K562 (cell line): ENCODE measurements around the gene EQTN. TPM values are rescaled to one million over a fixed set of nuclear protein-coding genes. Genes with fewer than 3 reads are reported as not detected.

Experiments used
- ATAC-seq: fragments of 200-7000 bp; cut with Tn5 transposase; 3 replicates; pipeline ENCODE4 v1.9.1; 2020; ENCODE audit warnings: moderate library complexity
- BruUV-seq: library from RNA; stranded (reverse); fragments of 400-500 nt; replicated peaks from 2 replicates; lab custom pipeline; 2021; lab: Mats Ljungman, UMichigan
- CTCF ChIA-PET: fragments of 300-600 bp; formaldehyde crosslinking; extraction: SDS; loops from one replicate; lab custom pipeline; 2021; ENCODE audit warnings: low intra/inter-chr PET ratio; lab: Yijun Ruan, JAX
- POLR2A ChIA-PET: fragments of 300-600, 350-650 bp; sonication (Branson Sonifier 250); formaldehyde crosslinking; extraction: SDS; loops from one replicate; lab custom pipeline; 2021; ENCODE audit warnings: antibody characterized with exemption, inconsistent platforms; lab: Yijun Ruan, JAX
- DNase-seq, 4 experiments: peaks; one replicate each; pipeline versions ENCODE4 v3.0.0 to v3.0.0-alpha.2; 2011 to 2018; ENCODE audit warnings: low spot score in 3 of 4, mixed read lengths in 3 of 4; ENCODE audit errors: extremely low read depth in 1 of 4
- FAIRE-seq: peaks from 2 replicates; lab custom pipeline; 2011; peaks lifted over from hg19 to GRCh38; lab: Jason Lieb, UNC
- H2AFZ ChIP-seq: 2 replicates; pipeline ENCODE4 v1.6.0; 2011; ENCODE audit warnings: low read depth, low read length, control low read depth, inconsistent platforms
- H3K27ac ChIP-seq: fragments of 200-600 bp; 3 replicates; pipeline ENCODE4 v1.8.0; 2011; ENCODE audit warnings: low read depth, mild to moderate bottlenecking, control low read depth, inconsistent platforms, low read length, moderate library complexity, mixed read lengths; ENCODE audit errors: extremely low read depth
- H3K27me3 ChIP-seq, 2 experiments: fragments of 300-600 bp in 1 of 2; 2 replicates in 1 of 2; 3 replicates in 1 of 2; pipeline versions ENCODE4 v1.6.0 to v1.8.0; 2011; ENCODE audit warnings: inconsistent platforms in 2 of 2, low read length in 2 of 2, mild to moderate bottlenecking in 1 of 2, mixed read lengths in 1 of 2, moderate library complexity in 1 of 2; ENCODE audit not compliant: control insufficient read depth in 2 of 2, insufficient read depth in 2 of 2
- H3K36me3 ChIP-seq: fragments of 300-600 bp; 3 replicates; pipeline ENCODE4 v1.8.0; 2011; ENCODE audit warnings: mild to moderate bottlenecking, low read length, inconsistent platforms; ENCODE audit not compliant: control insufficient read depth, insufficient read depth
- H3K4me1 ChIP-seq, 2 experiments: fragments of 200-600 bp in 1 of 2; replicated peaks in 1 of 2; 2 replicates in 1 of 2; 3 replicates in 1 of 2; pipeline versions ENCODE4 v1.5.1 to v1.8.0; 2011; ENCODE audit warnings: inconsistent platforms in 2 of 2, low read length in 2 of 2, mild to moderate bottlenecking in 1 of 2, mixed read lengths in 1 of 2, moderate library complexity in 1 of 2; ENCODE audit not compliant: control insufficient read depth in 2 of 2, insufficient read depth in 2 of 2
- H3K4me2 ChIP-seq: 2 replicates; pipeline ENCODE4 v1.6.1; 2011; ENCODE audit warnings: low read length, control low read depth, inconsistent platforms, mixed read lengths; ENCODE audit not compliant: insufficient read depth
- H3K4me3 ChIP-seq: fragments of 200-600 bp; sonication (generic), shearing (Covaris generic); 2 replicates; pipeline ENCODE4 v1.5.1; 2016; ENCODE audit warnings: control low read depth, inconsistent platforms
- H3K79me2 ChIP-seq: fragments of 200-600 bp; 3 replicates; pipeline ENCODE4 v1.8.0; 2011; ENCODE audit warnings: low read length, inconsistent platforms; ENCODE audit not compliant: control insufficient read depth, insufficient read depth
- H3K9ac ChIP-seq, 2 experiments: 2 replicates each; pipeline versions ENCODE4 v1.6.0 to v1.6.1; 2011; ENCODE audit warnings: low read depth in 2 of 2, low read length in 2 of 2, control low read depth in 1 of 2, inconsistent platforms in 1 of 2, mild to moderate bottlenecking in 1 of 2, mixed read lengths in 1 of 2; ENCODE audit not compliant: insufficient read depth in 1 of 2
- H3K9me1 ChIP-seq: one replicate; pipeline ENCODE4 v1.6.0; 2011; ENCODE audit warnings: inconsistent platforms, mild to moderate bottlenecking, low read length, moderate library complexity; ENCODE audit not compliant: control insufficient read depth, insufficient read depth
- H3K9me3 ChIP-seq: replicated peaks from 2 replicates; pipeline ENCODE4 v1.5.1; 2011; ENCODE audit warnings: low read depth, low read length, inconsistent platforms; ENCODE audit not compliant: control insufficient read depth, insufficient read depth
- H4K20me1 ChIP-seq: replicated peaks from 2 replicates; pipeline ENCODE4 v1.6.1; 2011; ENCODE audit warnings: low read length, inconsistent platforms, mixed read lengths; ENCODE audit not compliant: control insufficient read depth, insufficient read depth
- CREBBP ChIP-seq: IDR thresholded peaks from one replicate; pipeline ENCODE4 v1.6.1; 2012; ENCODE audit warnings: low read depth, mild to moderate bottlenecking, control low read depth, inconsistent platforms, low read length
- HDAC1 ChIP-seq, 2 experiments: fragments of 450-650 bp; IDR thresholded peaks; 2 replicates each; pipeline ENCODE4 v1.6.1; 2016 to 2017; ENCODE audit warnings: inconsistent platforms in 1 of 2, mild to moderate bottlenecking in 1 of 2, moderate library complexity in 1 of 2
- HEY1 ChIP-seq: fragments of 250-450 bp; sonication (Bioruptor Pico); IDR thresholded peaks from 2 replicates; pipeline ENCODE4 v1.5.0; 2020; ENCODE audit warnings: mild to moderate bottlenecking, moderate library complexity, borderline replicate concordance
- HMGXB4 ChIP-seq: sonication (generic); formaldehyde crosslinking; IDR thresholded peaks from 2 replicates; pipeline ENCODE4 v1.8.1; 2023; ENCODE audit warnings: mild to moderate bottlenecking, missing genetic modification reagents
- KDM5B ChIP-seq: fragments of 200-600 bp; sonication (generic); IDR thresholded peaks from 2 replicates; pipeline ENCODE4 v1.6.1; 2012; ENCODE audit warnings: low read depth, mild to moderate bottlenecking, moderate library complexity, low read length, control low read depth, inconsistent platforms; ENCODE audit not compliant: insufficient replicate concordance
- MTA3 ChIP-seq: fragments of 450-650 bp; formaldehyde crosslinking; IDR thresholded peaks from 2 replicates; pipeline ENCODE4 v1.6.1; 2017; ENCODE audit warnings: mild to moderate bottlenecking, borderline replicate concordance
- PHF8 ChIP-seq: fragments of 200-600 bp; sonication (generic); IDR thresholded peaks from 2 replicates; pipeline ENCODE4 v1.6.1; 2012; ENCODE audit warnings: mixed run types, mild to moderate bottlenecking, inconsistent platforms, low read length, moderate library complexity, borderline replicate concordance
- RAD51 ChIP-seq: fragments of 450-650 bp; IDR thresholded peaks from 2 replicates; pipeline ENCODE4 v1.7.1; 2016; ENCODE audit warnings: low read depth, mild to moderate bottlenecking, borderline replicate concordance
- SMAD2 ChIP-seq: fragments of 150-350 bp; IDR thresholded peaks from 2 replicates; pipeline ENCODE4 v1.6.1; 2014; ENCODE audit warnings: low read depth, mild to moderate bottlenecking, low read length
- ZNF717 ChIP-seq: fragments of 250-450 bp; sonication (Bioruptor Pico); IDR thresholded peaks from 2 replicates; pipeline ENCODE4 v1.5.0; 2021
- WGBS: fragments of 100-300 bp; shearing (Covaris generic); methylation state at CpG from one replicate; pipeline ENCODE4 v1.1.6; 2016; ENCODE audit warnings: low coverage, mixed read lengths; ENCODE audit not compliant: insufficient coverage; ENCODE audit errors: missing lambda C conversion rate; 5-methylcytosine and 5-hydroxymethylcytosine counted together
- in situ Hi-C: fragments of 300-500 bp; cut with MboI; formaldehyde crosslinking; loops from 4 replicates; pipeline ENCODE4 v1.15.0; 2018; ENCODE audit warnings: inconsistent platforms, mixed read lengths
- intact Hi-C: fragments of 100-400 bp; cut with micrococcal nuclease; formaldehyde crosslinking; loops from 2 replicates; pipeline ENCODE4 v1.14.2; 2022
- polyA plus RNA-seq, 8 experiments: library from polyadenylated mRNA; depleted of rRNA in 4 of 8; stranded (reverse) in 5 of 8; unstranded in 3 of 8; fragments of >200 nt; fragmentation: Nextera tagmentation in 2 of 8; fragmentation: Illumina TruSeq in 1 of 8; extraction: Ambion mirVana in 2 of 8; extraction: Trizol in 1 of 8; gene quantifications; 2 replicates each; pipeline versions ENCODE4 v1.2.1 to v1.2.3, GENCODE V29; 2011 to 2014; ENCODE audit warnings: inconsistent platforms in 1 of 8, missing spikeins in 1 of 8
- total RNA-seq, 7 experiments: library from RNA; depleted of rRNA in 6 of 7; stranded (reverse); fragments of >200 nt in 6 of 7; fragmentation: Illumina TruSeq in 2 of 7; extraction: Trizol in 2 of 7; gene quantifications; 2 replicates each; pipeline versions ENCODE4 v1.2.1 to v1.2.3, GENCODE V29; 2011 to 2021; ENCODE audit warnings: low replicate concordance in 1 of 7
- TF ChIP-seq, protein P1 (sequence below): fragments of 150-350 bp; IDR thresholded peaks from 2 replicates; pipeline ENCODE4 v1.6.1; 2014; ENCODE audit warnings: low read depth, mild to moderate bottlenecking, low read length, borderline replicate concordance
- TF ChIP-seq, protein P2 (sequence below): sonication (generic); formaldehyde crosslinking; IDR thresholded peaks from 2 replicates; pipeline ENCODE4 v1.8.0; 2022; ENCODE audit warnings: mild to moderate bottlenecking, missing genetic modification reagents, borderline replicate concordance

The EQTN gene
- total and polyA plus RNA-seq, 9 of the 15 experiments (the other 6 are each of a cell fraction or from before 2014, with no cell fraction given): 0.15 to 0.33 (median 0.18) TPM; not detected in 4

DNA sequence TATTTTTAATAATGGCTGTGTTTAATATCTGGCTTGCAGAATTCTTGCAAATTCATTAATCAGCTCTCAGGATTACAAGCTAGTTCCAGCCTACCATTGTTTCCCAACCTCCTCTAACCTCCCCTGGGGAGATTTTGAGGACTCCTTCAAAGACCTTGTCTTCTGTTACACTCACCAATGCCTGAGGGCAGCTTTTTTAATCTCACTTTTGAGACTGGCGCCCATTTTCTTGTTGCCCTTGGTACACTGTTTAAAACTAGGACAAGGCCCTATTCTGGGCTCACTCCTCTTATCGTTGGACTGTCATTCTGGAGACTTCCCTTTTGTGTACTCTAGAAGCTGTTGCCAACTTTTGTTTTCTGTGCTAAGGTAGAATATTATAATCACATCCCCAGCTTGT is 13.6 kb upstream of the EQTN start (continued):
- TF ChIP-seq, protein P1, sequence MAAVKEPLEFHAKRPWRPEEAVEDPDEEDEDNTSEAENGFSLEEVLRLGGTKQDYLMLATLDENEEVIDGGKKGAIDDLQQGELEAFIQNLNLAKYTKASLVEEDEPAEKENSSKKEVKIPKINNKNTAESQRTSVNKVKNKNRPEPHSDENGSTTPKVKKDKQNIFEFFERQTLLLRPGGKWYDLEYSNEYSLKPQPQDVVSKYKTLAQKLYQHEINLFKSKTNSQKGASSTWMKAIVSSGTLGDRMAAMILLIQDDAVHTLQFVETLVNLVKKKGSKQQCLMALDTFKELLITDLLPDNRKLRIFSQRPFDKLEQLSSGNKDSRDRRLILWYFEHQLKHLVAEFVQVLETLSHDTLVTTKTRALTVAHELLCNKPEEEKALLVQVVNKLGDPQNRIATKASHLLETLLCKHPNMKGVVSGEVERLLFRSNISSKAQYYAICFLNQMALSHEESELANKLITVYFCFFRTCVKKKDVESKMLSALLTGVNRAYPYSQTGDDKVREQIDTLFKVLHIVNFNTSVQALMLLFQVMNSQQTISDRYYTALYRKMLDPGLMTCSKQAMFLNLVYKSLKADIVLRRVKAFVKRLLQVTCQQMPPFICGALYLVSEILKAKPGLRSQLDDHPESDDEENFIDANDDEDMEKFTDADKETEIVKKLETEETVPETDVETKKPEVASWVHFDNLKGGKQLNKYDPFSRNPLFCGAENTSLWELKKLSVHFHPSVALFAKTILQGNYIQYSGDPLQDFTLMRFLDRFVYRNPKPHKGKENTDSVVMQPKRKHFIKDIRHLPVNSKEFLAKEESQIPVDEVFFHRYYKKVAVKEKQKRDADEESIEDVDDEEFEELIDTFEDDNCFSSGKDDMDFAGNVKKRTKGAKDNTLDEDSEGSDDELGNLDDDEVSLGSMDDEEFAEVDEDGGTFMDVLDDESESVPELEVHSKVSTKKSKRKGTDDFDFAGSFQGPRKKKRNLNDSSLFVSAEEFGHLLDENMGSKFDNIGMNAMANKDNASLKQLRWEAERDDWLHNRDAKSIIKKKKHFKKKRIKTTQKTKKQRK: no peak
- TF ChIP-seq SMAD2: no peak

GRCh38 chr9:27308691-27309390 is 11.9 kb upstream of the EQTN start:
- CTCF ChIA-PET: no interaction called here
- Histone ChIP-seq H4K20me1 (no peaks in the 10 kb centered on the region), H3K4me1 (no peaks in the 10 kb centered on the region; a peak in 2 of 5 replicates), H3K27me3 (no peaks in the 10 kb centered on the region), H3K4me3 (no peak overlapping the region), H2AFZ (no peak overlapping the region), H3K4me2 (no peak overlapping the region), H3K79me2 (no peaks in the 10 kb centered on the region), H3K27ac (no peak overlapping the region), H3K9me3 (no peaks in the 10 kb centered on the region), H3K36me3 (no peaks in the 10 kb centered on the region), H3K9ac (no peak overlapping the region), H3K9me1 (no peaks in the 10 kb centered on the region)
- WGBS: 14% methylated on average over 3 of the region's 4 CpGs
- DNase-seq (no peak), ATAC-seq (no peak), FAIRE-seq (no peak)
- POLR2A ChIA-PET: no interaction called here
- in situ Hi-C loops: no loop called here
- BruUV-seq: no TSS peak
- intact Hi-C loops: no loop called here
- TF ChIP-seq HEY1 (CRISPR knock-in tag): no peak
- no peak for TF ChIP-seq CREBBP
- no peak for TF ChIP-seq PHF8
- TF ChIP-seq MTA3: no peak
- TF ChIP-seq RAD51: no peak
- no peak for TF ChIP-seq HDAC1 (IDR thresholded peaks at IDR 0.05)
- TF ChIP-seq ZNF717 (CRISPR knock-in tag): no peak
- TF ChIP-seq HMGXB4 (CRISPR knock-in tag): no peak
- TF ChIP-seq, protein P2, sequence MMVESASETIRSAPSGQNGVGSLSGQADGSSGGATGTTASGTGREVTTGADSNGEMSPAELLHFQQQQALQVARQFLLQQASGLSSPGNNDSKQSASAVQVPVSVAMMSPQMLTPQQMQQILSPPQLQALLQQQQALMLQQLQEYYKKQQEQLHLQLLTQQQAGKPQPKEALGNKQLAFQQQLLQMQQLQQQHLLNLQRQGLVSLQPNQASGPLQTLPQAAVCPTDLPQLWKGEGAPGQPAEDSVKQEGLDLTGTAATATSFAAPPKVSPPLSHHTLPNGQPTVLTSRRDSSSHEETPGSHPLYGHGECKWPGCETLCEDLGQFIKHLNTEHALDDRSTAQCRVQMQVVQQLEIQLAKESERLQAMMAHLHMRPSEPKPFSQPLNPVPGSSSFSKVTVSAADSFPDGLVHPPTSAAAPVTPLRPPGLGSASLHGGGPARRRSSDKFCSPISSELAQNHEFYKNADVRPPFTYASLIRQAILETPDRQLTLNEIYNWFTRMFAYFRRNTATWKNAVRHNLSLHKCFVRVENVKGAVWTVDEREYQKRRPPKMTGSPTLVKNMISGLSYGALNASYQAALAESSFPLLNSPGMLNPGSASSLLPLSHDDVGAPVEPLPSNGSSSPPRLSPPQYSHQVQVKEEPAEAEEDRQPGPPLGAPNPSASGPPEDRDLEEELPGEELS (CRISPR knock-in tag): no peak
- TF ChIP-seq KDM5B: no peak
